HL-60 (cell line): ENCODE results near the gene PPM1E.

Source experiments
- POLR2AphosphoS5 ChIP-seq: IDR thresholded peaks from 2 replicates; pipeline ENCODE4 v1.6.1; 2012; ENCODE audit warnings: low read depth
- TF ChIP-seq, protein P1 (sequence below): IDR thresholded peaks from one replicate; pipeline ENCODE4 v1.5.1; 2011; ENCODE audit warnings: low read length, control low read depth, inconsistent platforms; ENCODE audit not compliant: insufficient read depth

DNA sequence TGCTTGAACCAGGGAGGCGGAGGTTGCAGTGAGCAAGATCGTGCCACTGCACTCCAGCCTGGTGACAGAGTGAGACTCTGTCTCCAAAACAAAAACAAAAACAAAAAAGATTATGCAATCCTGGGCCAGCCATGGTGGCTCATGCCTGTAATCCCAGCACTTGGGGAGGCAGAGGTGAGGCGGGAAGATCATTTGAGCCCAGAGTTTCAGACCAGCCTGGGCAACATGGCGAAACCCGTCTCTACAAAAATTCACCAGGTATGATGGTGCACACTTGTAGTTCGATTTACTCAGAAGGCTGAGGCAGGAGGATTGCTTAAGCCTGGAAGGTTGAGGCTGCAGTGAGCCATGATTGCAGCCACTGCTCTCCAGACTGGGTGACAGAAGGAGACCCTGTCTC lies 109.6 kb downstream of the PPM1E start:
- TF ChIP-seq, protein P1, sequence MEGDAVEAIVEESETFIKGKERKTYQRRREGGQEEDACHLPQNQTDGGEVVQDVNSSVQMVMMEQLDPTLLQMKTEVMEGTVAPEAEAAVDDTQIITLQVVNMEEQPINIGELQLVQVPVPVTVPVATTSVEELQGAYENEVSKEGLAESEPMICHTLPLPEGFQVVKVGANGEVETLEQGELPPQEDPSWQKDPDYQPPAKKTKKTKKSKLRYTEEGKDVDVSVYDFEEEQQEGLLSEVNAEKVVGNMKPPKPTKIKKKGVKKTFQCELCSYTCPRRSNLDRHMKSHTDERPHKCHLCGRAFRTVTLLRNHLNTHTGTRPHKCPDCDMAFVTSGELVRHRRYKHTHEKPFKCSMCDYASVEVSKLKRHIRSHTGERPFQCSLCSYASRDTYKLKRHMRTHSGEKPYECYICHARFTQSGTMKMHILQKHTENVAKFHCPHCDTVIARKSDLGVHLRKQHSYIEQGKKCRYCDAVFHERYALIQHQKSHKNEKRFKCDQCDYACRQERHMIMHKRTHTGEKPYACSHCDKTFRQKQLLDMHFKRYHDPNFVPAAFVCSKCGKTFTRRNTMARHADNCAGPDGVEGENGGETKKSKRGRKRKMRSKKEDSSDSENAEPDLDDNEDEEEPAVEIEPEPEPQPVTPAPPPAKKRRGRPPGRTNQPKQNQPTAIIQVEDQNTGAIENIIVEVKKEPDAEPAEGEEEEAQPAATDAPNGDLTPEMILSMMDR: no peak
- no peak for TF ChIP-seq POLR2AphosphoS5
